Motor neuron (in vitro differentiated cells): ENCODE results near the gene MLLT6. TPM values are rescaled to one million over a fixed set of nuclear protein-coding genes. Genes with fewer than 3 reads are reported as not detected.

ENCODE experiments used
- ATAC-seq, 8 experiments: fragments of 200-7000 bp; cut with Tn5 transposase; replicated peaks in 6 of 8; 2 replicates each; pipeline ENCODE4 v1.8.0; 2021; ENCODE audit warnings: mild to moderate bottlenecking in 8 of 8, moderate library complexity in 8 of 8
- H3K27ac ChIP-seq, 2 donors: fragments of 250-450 bp; sonication (Bioruptor Pico); 2 replicates each; pipeline ENCODE4 v1.9.0; 2021; ENCODE audit warnings: antibody characterized with exemption in 2 of 2, mild to moderate bottlenecking in 2 of 2, moderate library complexity in 1 of 2
- H3K4me1 ChIP-seq, 2 donors: fragments of 250-450 bp; sonication (Bioruptor Pico); replicated peaks in 1 of 2; 2 replicates each; pipeline ENCODE4 v1.6.1; 2021; ENCODE audit warnings: antibody characterized with exemption in 2 of 2, mild to moderate bottlenecking in 2 of 2, moderate library complexity in 1 of 2
- H3K4me3 ChIP-seq, 5 donors: fragments of 250-450 bp; sonication (Bioruptor Pico); 2 replicates each; pipeline ENCODE4 v1.9.0; 2021; ENCODE audit warnings: antibody characterized with exemption in 5 of 5, mild to moderate bottlenecking in 5 of 5, moderate library complexity in 4 of 5
- WGBS, 10 experiments: fragments of 450-650 bp; shearing (Covaris generic); methylation state at CpG; one replicate each; pipeline ENCODE4 v1.0.0; 2022; 5-methylcytosine and 5-hydroxymethylcytosine counted together
- in situ Hi-C, 9 experiments: fragments of 400-800 bp; cut with MboI; loops; one replicate each; pipeline ENCODE4 v1.15.0; 2021; ENCODE audit warnings: low sequenced_read_pairs in 9 of 9, low pct_unique_long_range_greater_than_20kb in 2 of 9; ENCODE audit not compliant: unreplicated experiment in 9 of 9
- total RNA-seq, 8 experiments: library from RNA; unstranded; fragments of 300-600 nt; gene quantifications; 2 replicates each; pipeline versions ENCODE4 v1.2.3 to v1.2.4, GENCODE V29; 2022

MLLT6 gene
- total RNA-seq, 8 experiments from 2014 or later: 14.8 to 126 (median 22.9) TPM

DNA sequence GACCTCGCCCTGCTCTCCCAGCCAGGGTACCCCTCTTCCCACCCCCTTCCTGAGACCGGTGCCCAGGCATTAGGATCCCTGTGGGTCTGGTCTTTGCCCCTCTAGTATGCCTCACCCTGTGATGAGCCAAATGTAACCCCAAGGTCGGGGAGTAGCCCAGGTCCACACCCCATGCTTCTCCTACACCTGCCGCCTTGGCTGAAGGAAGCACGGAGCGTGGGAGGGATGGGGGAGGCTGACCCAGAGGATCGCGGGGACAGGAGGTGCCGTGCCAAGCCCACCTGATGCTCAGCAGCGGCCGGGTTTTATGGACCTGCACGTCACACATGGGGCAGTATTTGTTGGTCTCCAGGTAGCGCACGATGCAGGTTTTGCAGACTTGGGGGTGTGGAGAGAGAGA is 34.2 kb downstream of the MLLT6 start:
- H3K4me1 ChIP-seq: peaks cover 20 to 40% of the 10 kb centered on the region in 2 donors
- no peak overlapping the region for H3K4me3 ChIP-seq
- WGBS, 10 experiments: 90 to 100% methylated on average over 1 to 6 of the region's 14 CpGs; no CpG with 5 or more reads in 8 of the 10 experiments
- no peak for ATAC-seq
- in situ Hi-C loops: no loop called here
- no peak overlapping the region for H3K27ac ChIP-seq

DNA sequence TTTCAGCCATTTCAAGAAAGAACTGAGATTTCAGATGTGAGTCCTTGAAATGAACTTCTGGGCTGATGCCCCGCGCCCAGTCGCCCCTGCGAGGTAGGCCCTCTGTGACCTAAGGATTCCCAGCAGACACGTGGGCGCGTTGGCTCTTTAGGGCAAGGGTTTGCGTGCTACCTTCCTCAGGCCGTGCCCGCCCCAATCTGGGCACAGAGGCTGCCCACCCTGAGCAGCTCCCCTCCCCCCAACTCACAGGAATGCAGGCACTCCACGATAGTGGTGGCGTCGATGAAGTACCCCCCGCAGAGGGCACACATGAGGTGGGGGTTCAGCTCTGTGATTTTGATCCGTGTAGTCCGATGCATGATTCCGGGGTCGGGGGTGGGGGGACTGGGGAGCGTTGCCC is 35.0 kb downstream of the MLLT6 start:
- in situ Hi-C loops: no loop called here
- peaks cover 20 to 38% of the 10 kb centered on the region in 2 donors for H3K4me1 ChIP-seq
- no peak for ATAC-seq

DNA sequence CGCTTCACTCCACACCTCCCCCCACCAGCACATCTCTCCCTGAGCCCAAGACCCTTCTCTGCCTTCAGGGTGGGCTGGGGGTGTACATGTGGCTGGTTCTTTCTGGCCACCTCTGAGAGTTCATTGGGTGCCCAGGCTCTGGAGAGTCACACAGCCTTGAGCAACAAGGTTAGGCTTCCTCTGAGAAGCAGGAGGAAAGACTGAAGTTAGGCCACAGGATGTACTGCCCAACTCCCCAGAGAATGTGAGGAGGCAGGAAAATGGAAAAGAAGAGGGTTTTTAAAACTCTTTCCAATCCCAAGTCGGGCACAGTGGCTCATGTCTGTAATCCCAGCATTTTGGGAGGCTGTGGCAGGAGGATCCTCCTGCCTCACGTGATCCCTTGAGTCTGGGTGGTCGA is 35.7 kb downstream of the MLLT6 start:
- peaks cover 27 to 40% of the 10 kb centered on the region in 2 donors for H3K4me1 ChIP-seq
- WGBS, 10 experiments: 93 to 100% (median 100%) methylated on average over 1 to 2 of the region's 4 CpGs; no CpG with 5 or more reads in 4 of the 10 experiments
- in situ Hi-C loops: no loop called here
- no peak overlapping the region for H3K4me3 ChIP-seq
- ATAC-seq: no peak
- H3K27ac ChIP-seq: no peak overlapping the region

More for the DNA sequence above, 35.0 kb downstream of the MLLT6 start:
- no peak overlapping the region for H3K27ac ChIP-seq
- H3K4me3 ChIP-seq: no peak overlapping the region
- WGBS, 10 experiments: 40 to 86% methylated on average over 1 to 6 of the region's 19 CpGs; no CpG with 5 or more reads in 8 of the 10 experiments

DNA sequence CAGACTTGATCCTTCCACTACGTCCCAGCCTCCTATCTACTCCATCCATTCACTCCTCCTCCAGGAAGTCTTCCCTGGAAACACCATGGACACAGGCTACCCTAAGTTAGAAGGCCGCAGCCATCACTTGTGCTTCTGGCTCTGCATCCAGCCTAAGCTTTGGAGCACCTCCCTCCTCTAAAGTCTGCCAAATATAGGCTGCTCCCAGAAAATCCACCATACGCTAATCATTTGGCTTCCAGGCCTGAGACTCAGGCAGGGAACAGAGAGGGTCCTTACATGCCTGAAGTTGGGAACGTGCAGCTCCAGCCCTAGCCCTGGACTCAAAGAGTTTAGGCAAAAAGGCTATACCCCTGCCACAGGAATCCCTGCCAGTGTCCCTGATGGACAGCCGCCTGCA is 36.4 kb downstream of the MLLT6 start:
- Histone ChIP-seq H3K27ac (peak overlapping the region in 1 of 2 donors; percentile 62), H3K4me1 (peaks cover 32 to 46% of the 10 kb centered on the region in 2 donors), H3K4me3 (no peak overlapping the region)
- WGBS, 10 experiments: 60 to 100% (median 93%) methylated on average over 1 to 4 of the region's 5 CpGs; no CpG with 5 or more reads in 2 of the 10 experiments
- in situ Hi-C loops: no loop called here
- no peak for ATAC-seq

DNA sequence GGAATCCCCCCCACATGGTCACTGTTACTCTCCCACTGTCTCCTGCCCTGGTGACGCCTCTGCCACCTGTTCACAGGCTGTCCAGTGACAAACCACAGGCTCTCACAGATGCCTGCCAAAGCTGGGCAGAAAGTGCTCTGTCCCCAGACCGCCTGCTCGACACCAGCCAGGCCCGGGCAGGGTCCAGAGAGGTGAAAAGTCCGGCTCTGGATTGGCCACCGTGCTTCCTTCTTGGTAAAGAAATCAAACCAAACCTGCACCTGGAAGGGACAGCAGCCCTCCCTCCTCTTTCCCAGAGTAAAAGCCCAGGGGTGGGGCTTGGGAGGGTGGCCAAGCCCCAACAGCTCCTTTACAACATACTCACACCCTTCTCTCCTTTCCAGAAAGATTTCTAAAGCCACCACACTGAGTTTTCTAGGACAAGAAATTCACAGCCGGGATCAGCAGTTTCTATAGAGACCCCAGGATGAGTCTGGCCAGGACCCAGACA is 36.9 kb downstream of the MLLT6 start:
- no peak overlapping the region for H3K4me3 ChIP-seq
- 10 to 100% (median 80%) methylated on average over 1 to 2 of the region's 7 CpGs; no CpG with 5 or more reads in 6 of the 10 experiments for WGBS, 10 experiments
- H3K27ac ChIP-seq: peak overlapping the region; percentile 48 to 62
- peak in 5 of 8 experiments; percentile 15 to 67 (median 47) for ATAC-seq
- in situ Hi-C loops: no loop called here
- peaks cover 32 to 46% of the 10 kb centered on the region in 2 donors for H3K4me1 ChIP-seq

DNA sequence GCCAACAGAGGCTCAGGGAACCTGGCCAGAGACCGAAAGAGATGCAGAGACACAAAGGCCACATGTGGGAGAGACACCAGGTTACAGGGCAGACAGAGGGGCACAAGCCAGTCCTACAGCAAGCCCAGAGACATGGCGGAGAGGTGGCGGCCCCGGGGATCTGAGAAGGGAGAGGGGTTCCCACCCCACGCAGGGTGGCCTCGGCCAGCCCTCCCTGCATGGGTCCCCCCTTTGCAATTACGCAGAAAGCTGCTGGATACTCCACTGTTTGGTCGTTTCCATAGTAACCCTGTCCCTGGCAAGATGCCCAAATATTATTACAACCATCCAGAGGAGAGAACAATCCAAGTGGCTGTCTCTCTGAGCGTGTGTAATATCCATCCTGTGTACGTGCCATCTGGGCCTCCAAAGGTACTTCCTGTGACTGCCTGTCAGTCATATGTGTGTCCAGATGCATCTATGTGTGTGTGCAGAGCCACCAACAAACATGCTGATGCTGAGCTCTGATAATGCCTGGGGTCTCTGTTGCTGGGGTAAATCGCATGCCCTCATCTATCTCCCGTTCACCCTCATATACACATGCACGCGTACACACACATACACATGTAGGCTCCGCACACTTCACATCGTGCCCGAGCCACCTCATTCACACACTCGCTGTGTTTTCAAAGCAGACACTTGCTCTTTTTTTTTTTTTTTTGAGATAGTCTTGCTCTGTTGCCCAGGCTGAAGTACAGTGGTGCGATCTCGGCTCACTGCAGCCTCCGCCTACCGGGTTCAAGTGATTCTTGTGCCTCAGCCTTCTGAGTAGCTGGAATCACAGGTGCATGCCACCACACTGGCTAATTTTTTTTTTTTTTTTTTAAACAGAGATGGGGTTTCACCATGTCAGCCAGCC is 37.6 kb downstream of the MLLT6 start:
- WGBS, 10 experiments: 0 to 100% (median 63%) methylated on average over 1 to 13 of the region's 22 CpGs; no CpG with 5 or more reads in 3 of the 10 experiments
- in situ Hi-C loops: no loop called here

DNA sequence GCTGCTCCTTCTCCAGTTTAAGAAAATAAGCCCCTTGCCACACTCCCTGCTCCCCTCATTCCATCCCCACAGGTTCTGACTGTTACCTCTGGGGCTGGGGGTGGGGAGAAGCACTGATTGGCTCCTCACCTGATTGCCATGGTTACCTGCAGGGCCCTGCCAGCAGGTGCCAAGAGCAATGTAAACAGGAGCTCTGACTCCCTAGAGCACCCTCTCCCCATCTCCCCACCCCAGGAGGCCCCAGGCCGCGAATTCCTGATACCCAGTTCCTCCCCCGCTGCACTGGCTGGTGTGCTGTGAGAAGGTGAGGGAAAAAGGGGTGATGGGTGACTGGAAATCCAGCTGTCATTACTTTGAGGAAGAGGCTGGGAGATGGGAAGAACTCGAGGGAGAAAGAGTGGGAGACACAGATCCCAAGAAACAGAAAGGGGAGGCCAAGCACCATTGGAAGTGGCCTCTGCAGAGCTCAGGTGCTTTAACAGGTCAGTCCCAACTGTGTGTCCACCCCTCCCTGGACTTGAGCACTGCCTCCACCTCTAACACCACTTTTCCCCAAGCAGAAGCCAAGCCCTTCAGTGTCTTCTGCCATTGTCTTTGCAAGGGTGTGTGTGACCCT is 38.6 kb downstream of the MLLT6 start:
- H3K4me1 ChIP-seq: peaks cover 32 to 46% of the 10 kb centered on the region in 2 donors
- no CpG with 5 or more reads among the region's 4 CpGs for WGBS, 10 experiments
- H3K27ac ChIP-seq: no peak overlapping the region
- H3K4me3 ChIP-seq: no peak overlapping the region
- ATAC-seq: no peak
- in situ Hi-C loops: no loop called here

More for the DNA sequence above, 37.6 kb downstream of the MLLT6 start:
- peak overlapping the region; percentile 48 to 62 for H3K27ac ChIP-seq
- H3K4me1 ChIP-seq: peaks cover 32 to 46% of the 10 kb centered on the region in 2 donors
- no peak overlapping the region for H3K4me3 ChIP-seq
- peak; percentile 42 to 72 (median 50) for ATAC-seq

DNA sequence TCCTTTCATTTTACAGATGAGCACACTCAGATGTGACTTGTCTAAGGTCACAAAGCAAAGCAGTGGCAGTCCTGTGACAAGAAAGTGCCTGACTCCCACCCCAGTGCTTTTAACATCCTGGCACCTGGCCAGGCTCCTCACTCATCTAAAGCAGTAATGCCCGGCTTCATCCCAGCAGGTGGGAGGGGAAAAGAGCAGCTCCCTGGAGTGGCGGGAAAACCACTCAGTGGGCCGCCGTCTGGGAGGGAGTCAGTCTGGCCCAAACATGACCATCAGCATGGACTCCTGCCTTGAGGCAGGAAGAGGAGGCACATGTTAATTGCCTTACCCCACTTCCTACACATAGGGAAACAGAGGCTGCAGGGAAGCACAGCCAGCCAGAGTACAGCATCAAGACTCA is 40.5 kb downstream of the MLLT6 start:
- no peak for ATAC-seq
- 50 to 73% (median 67%) methylated on average over 1 to 4 of the region's 4 CpGs; no CpG with 5 or more reads in 7 of the 10 experiments for WGBS, 10 experiments
- H3K27ac ChIP-seq: peak overlapping the region in 1 of 2 donors; percentile 33
- in situ Hi-C loops: no loop called here
- peak overlapping the region in 4 of 5 donors; percentile 75 to 98 (median 82) for H3K4me3 ChIP-seq
- peaks cover 32 to 46% of the 10 kb centered on the region in 2 donors for H3K4me1 ChIP-seq

DNA sequence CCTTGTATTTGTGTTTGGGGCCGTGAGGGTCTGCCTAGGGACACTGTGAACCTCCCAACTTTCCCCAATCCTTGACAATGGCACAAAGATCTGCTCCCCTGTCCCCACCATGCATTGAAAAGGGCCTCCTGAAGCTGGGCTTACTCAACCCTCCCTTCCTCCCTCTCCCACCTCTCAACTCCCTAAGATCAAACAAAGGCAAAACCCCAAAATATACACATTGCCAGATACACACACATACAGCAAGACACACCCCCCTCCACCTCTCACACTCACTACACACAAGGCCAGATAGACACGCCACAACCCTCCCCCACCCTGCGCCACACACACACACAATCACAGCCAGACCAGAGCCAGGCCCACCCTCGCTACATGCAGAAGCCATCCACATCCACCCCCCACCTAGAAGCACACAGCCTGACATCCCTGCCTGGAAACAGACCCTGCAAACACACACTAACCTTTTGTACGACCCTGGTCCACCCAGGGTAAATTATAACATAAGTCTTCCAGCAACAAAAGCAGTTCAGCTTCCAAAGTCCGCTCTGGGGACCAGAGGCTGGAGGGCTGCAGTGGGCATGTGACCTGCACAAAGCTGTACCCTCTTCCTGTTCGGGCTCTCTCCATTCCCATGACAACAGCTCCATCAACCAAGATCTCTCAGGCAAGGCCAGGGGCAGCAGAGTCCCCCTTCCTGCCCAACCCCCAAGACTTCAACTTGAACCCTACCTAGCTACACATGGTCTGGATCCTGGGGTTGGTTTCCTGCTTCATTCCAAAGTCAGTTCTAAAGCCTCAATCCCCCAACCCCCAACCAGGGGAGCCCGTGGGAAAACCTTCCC is 41.2 kb downstream of the MLLT6 start:
- H3K4me1 ChIP-seq: peaks cover 32 to 39% of the 10 kb centered on the region in 2 donors
- peak overlapping the region; percentile 93 to 95 for H3K27ac ChIP-seq
- H3K4me3 ChIP-seq: peak overlapping the region; percentile 75 to 98 (median 85)
- WGBS, 10 experiments: 0 to 40% (median 13%) methylated on average over 1 to 3 of the region's 8 CpGs; no CpG with 5 or more reads in 4 of the 10 experiments
- ATAC-seq: peak in 4 of 8 experiments; percentile 6 to 19 (median 10)
- in situ Hi-C loops: no loop called here

DNA sequence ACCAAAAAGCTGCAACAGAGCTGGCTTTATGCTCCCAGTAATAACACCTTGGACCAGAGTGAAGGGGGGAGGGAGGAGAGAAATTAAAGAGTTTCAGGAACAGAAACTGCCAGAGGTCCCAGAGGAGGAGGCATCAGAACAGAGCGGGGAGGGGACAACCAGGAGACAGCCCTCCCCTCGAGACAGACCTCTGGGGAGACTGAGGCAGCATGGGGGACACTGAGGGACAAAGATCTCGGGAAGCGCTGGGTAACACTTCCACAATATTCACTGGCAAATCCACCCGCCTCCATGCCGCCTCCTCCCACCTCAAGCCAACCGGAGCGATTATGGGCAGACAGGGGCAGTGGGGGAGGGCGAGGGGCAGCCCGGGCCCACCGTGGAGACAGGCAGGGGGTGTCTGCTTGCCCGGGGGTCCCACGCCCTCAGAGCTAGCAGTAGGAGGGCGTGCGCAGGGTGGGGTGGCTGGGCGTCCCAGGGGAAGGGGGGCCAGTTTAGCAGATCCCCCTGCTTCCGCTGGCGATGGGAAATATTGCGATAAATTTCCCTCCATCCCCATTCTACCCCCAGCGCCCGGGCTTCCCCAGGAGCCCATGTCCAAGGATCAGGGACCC is 41.9 kb downstream of the MLLT6 start:
- no peak for ATAC-seq
- in situ Hi-C loops: no loop called here
- Histone ChIP-seq H3K4me1 (peaks cover 30 to 32% of the 10 kb centered on the region in 2 donors), H3K27ac (peak overlapping the region; percentile 93 to 95), H3K4me3 (peak overlapping the region; percentile 75 to 98 (median 85))
- whole genome bisulfite sequencing, 10 experiments: 0 to 20% (median 5%) methylated on average over 1 to 2 of the region's 21 CpGs; no CpG with 5 or more reads in 6 of the 10 experiments

DNA sequence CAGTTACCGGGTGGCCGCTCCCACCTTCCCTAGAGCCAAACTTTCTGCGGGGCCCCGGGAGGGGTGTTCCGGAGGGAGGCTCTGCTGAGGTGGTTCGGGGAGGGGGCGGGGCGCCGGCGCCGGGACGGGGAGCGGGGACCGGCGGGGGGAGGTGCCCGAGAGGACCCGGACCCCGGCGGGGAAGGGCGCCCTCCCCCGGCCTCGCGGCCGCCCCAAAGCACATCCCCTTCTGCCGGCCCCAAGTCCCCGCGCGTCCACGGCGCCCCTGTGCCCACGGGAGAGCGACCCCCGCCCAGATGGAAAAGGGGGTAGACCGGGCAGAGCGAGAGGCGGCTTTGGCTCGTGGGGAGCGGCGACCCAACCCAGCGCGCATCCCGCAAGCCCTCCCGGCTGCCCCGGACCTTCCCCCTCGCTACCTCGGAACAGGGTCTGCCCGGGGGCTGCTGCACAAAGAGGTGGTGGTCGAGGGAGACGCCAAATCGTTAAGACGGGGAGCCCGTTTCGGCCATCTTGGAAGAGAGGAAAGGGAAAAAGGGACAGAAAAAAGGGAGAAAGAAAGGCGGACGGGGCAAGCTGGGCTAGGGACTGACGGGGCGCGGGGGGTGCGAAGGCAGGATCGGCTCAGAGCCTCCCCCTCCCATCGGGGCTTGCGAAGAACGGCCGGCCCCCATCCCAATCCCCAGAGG is 42.5 kb downstream of the MLLT6 start:
- in situ Hi-C loops: no loop called here
- Histone ChIP-seq H3K4me3 (peak overlapping the region; percentile 75 to 98 (median 85)), H3K27ac (peak overlapping the region; percentile 93 to 95), H3K4me1 (peaks cover 23 to 25% of the 10 kb centered on the region in 2 donors)
- peak in 4 of 8 experiments; percentile 1 to 22 (median 11) for ATAC-seq
- no CpG with 5 or more reads among the region's 64 CpGs for WGBS, 10 experiments
